Hematopoietic multipotent progenitor cell treated with erythropoietin and hydrocortisone succinate and interleukin-3 and kit ligand, for 15 days (in vitro differentiated cells): Measurements from ENCODE around the gene TAB2.

ENCODE experiments used
- DNase-seq: peaks from one replicate; pipeline ENCODE4 v3.0.0-alpha.2; 2015; ENCODE audit warnings: low spot score

TAB2 gene

DNA sequence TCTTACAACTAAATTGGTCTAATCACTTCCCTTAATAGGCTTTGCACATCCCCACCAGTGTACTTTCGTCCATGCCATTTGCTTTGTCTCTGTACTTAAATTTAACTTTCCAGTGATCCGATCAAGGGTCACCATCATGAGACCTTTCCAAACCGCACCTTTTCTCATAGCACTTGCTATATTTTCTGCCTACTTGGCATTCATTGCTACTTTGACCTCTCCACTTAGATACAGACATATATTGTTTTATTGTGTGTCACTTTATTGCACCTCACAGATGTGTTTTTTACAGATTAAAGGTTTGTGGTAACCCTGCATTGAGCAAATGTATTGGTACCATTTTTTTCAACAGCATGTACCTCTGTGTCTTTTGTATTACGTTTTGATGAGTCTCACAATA, 97.3 kb downstream of the TAB2 start:
- DNase-seq, result no peak

DNA sequence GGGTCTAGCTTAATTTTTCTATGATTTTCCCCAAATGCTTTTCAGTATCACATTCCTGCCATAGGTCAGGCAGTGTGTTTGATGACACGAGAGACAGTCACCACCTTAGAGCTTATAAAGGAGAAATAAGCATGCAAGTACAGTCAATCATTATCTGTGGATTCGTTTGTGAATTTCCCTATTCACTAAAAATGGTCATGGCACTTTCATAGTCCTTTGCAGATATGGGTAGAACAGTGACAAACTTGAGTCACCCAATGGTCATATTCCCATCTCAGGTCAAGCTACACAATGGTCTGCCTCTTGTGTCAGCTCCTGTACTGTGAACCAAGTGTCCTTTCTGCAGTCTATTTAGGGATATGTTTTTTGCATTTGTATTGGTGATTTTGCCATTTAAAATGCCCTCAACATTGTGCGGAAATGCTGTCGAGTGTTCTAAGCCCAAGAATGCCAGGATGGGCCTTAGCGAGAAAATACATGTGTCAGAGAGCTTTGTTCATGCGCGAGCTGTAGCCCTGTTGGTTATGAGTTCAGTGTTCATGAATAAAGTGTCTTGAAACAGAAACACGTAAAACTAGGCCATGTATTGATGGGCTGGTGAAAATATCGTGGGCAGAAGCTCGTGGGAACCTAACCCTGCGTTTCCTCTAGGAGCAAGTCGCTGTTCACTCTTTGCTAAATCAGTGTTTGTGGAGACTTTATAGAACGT, 102.3 kb downstream of the TAB2 start:
- DNase-seq, result no peak

DNA sequence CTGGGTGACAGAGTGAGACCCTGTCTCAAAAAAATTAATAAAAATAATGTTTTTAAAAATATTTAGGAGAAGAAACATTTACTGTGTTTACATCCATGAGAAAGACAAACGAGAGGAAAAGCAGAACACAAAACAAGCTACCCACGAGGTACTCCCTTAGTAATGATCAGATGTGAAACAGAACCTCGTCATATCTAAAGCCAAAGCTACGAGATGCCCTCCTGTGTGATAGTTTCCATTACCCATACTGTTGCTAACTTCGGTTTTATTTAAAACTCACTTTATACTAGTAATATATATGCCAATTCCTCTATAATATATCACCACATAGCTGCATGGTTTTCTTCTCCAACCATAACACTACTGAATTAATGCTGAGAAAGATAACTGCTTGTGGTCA, 103.6 kb downstream of the TAB2 start:
- no peak for DNase-seq

DNA sequence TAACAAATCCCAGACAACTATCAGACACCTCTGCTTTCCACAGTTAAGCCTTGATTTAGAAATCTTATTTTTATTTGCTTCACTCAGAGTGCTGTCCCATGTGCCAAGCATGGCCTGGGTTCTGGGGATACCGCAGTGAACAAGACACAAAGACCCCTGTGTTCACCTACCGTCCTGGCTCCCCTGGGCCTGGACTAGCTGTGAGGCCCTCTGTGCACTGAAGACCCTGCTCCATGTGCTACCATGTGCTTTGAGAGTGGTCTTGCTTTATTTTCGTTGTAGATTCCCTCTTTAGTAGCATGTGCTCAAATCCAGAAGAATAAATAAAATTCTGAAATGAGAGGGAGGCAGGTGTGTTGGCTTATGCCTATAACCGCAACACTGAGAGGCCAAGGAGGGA, 105.1 kb downstream of the TAB2 start:
- DNase-seq, result no peak

DNA sequence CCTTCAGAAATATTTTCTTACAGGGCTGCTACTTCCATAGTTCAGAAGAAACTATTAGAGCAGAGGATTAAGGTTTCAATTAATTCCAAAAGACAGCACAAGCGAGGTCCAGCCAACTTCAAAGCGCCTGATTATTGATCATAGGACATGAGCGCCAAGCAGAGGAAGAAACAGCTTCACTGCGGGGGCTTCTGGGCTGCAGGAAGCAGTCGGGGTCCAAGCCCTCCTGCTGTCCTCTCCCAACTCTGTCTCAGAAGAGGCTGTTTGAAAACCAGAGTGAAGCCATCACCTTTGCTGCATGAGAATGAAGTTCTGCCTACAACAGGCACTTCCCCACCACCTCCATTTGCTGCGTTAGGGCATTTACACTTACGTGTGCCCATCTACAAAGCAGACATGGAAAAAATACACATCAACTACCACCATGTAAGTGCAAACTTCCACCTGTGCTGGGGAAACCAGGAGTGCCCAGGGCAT, 106.5 kb downstream of the TAB2 start:
- DNase-seq, result no peak

DNA sequence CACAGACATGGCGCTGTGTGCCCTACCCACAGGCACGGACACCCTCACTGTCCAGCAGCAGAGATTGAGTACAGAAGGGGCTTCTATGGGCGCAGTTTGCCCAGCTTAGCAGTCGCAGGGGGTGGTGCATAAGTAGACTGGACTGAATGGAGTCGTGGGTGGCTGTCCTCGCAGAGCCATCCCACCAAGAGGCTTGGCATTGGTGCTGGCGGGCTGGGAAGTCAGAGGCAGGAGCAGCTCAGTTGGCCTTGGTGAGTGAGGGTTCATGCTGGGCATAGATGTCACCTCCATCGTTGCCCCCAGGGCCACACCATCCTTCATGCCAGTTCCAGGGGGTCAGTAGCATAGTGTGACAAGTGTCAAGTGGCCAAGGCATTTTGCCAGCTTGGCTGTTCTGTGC, 107.7 kb downstream of the TAB2 start:
- no peak for DNase-seq

DNA sequence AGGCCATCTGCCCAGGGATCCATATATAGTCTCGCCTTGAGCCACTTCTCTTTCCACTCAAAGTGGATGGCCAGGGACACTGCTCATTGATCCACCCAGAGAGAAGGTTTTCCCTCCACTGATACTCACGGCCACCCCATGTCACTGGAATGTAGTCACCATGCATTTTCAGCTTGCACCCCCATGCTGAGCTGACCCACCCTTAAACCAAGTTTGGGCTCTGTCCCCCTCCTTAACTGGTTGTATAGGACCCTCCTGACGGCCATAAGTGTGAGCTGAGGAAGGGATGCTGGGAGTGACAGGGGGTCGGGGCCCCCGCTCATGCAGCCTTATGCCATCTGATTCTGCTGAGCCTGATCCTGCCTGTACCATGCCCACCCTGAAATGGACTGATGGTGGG, 108.2 kb downstream of the TAB2 start:
- no peak for DNase-seq

DNA sequence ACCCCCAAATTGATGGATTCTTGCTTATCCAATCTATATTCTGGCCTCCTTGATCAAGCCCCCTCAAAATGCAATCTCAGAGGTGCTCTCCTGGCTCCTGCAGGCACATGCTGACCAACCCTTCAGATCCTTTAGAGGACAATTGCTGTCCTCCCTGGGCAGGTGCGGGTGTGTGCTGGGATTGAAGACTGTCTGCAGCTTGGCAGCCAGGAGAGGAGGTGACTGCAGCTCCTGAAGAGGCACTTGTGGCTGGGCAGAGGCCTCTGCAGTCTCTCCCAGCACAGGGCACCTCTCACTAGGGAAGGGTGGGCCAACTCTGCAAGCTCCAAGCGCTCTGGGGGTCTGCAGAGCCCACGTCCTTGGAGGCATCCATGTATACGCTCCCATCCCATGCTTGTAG, 111.1 kb downstream of the TAB2 start:
- DNase-seq, result no peak

DNA sequence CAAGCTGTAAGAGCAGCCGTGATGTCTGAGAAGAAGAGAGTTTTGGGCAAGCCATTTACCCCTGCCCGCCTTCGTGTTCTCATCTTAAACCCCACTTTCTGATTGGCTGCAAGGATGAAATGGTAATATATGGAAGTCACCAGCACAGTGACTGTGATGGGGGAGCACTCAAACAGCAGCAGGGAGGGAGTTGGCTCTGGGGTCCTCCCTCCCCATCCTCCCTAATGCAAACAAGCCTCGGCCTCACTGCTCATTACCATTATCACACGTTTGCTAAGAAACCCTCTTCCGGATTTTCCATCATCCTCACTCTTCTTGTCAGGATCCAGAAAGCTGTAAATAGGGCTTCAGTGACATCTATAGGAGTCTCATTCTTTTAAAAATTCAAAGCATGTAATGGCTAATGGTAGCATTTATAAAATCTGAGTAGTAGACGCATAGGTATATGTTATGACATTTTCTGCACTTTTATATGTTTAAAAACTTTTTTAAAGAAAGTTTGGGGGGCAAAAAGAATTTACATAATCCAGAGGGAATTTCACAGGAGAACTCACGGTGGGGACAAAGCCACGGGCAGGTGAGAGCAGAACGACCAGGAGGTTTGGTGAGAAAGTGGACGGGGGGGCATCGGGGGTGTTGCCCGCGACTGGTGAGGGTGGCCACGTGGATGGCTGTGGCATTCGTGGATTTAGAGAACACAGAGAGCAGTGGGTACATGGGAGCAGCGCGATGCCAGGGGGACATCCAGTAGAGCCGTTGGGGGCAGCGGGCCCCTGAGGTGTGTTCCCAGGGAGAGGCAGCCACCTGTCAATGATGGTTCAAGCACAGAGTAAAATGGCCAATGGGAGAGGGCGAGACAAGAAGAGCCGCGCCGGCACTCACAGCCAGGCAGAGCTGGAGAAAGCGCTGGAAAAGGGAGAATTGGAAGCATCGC, 112.2 kb downstream of the TAB2 start:
- DNase-seq, result no peak

DNA sequence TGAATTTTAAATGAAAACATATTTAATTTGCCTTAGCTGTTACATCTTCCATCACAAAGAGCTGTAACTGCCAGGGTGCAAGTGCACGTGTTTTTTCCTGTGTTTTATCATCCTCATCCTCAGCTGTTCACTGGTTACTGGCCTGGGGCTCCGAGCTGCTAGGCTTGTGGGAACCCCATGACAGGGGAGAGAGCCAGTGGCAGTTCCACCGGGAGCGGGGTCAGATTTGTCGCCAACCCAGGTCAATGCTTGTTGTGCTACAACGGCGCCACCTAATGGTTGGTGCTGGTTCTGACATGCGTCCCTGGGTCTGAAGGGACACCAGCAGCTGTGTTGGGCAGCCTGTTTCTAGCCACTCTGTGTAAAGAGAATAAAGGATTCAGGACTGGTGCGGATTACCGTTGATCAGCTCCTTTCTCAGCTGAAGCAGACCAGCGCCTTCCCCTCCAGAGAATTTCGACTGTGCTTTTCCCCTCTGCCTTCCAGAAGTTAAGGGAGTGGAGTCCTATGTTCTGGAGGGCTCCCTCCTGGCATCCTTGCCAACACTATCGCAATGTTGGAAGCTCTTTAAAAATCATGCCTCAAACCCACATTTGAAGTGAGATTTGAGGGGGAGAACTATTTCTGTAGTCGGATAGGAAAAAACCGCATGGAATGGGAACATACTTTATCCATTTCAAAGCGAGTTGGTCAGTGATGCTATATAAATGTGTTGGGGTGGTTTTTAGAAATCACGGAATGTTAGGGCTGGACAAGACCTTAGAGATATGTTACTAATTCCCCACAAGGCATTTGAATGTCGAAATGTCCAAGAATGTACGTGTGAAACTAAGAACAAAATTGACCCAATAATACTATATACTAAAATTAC, 114.6 kb downstream of the TAB2 start:
- DNase-seq, result peak; percentile 83

DNA sequence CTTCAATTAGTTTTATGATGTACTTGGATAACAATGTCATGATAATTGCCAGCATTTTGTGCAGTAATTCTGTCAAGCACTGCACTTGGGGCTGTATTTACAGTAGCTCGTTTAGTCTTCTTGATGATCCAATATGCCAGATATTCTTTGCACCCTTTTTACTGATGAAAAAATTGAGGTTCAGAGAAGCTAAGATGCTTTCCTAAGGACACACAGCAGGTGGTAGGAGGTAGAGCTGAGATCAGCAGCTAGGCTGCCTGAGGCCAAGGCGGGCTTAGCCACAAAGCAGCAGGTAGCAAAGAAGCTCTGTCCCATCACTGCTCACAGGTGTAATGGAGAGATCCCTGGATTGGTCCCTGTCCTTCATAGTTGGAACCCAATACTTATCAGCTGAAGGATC, 115.9 kb downstream of the TAB2 start:
- DNase-seq, result no peak

DNA sequence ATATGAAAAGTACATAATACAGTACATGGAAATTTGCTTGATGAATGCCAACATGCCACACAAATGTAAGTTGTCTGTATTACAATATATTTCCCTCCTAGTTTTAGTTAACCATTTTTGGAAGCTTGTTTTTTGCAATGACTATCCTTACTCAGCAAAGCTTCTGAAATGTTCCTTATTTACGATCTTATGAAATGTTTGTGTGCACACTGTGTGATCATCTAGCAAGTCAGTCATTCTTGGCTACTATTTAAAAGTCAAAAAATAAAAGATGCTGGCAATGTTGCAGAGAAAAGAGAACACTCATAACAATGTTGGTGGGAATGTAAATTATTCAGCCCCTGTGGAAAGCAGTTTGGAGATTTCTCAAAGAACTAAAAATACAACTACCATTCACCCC, 116.4 kb downstream of the TAB2 start:
- DNase-seq, result no peak

DNA sequence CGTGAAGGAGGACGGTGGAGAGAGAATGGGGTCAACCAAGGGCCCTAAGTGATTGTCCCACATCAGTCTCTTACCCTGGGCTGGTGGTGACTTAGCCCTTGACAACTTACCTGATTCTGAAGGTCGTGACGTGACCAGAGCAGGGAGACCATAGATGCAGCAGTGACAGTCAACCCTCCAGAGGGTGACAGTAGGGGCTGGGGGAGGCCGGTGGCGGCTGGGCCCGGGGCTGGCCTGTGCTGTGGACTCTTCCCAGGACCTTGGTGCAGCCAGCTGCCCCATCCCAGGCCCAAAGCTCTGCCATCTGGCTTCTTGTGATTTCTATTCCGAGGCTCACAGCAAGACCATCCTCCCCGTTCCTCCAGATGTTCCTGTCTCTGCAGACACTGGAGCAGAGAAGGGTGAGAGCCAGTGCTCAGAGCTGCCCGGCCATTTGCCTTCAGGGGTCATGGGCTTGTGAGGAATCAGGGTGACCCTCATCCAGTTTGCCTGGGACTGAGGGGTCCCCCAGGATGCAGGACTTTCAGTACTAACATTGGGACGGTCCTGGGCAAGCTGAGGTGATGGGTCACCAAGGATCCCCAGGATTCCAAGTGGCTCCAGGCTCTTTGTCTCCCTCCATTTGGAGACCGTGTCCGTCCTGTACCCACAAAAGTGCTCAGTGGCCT, 118.5 kb downstream of the TAB2 start:
- DNase-seq, result no peak

DNA sequence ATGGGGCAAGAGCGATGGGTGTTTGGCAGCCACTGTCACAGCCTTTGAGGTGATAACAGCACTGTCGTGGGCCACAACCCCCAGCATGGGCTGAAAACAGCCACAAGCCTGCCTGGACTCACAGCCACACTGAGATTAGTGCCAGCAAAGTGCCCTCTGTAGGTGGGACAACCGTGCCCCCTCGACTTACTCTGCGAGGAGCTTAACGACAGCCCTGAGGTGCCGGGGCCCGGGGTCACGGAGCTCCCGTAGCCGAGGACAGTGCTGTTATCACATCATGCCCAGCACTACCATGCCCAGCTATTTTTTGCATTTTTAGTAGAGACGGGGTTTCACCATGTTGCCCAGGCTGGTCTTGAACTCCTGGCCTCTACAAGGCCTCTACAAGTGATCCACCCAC, 119.1 kb downstream of the TAB2 start:
- no peak for DNase-seq

DNA sequence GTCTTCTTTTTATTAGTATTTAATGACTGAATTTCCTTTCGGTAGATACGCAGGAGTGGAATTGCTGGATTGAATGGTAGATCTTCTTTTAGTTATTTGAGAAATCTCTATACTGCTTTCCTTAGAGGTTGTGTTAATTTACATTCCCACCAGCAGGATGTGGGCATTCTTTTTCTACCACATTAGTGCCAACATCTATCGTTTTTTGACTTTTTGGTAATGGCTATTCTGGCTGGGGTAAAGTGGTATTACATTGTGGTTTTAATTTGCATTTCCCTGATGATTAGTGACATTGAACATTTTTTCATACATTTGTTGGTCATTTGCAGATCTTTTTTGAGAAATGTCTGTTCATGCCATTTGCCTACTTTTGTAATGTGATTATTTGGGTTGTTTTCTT, 119.7 kb downstream of the TAB2 start:
- no peak for DNase-seq

DNA sequence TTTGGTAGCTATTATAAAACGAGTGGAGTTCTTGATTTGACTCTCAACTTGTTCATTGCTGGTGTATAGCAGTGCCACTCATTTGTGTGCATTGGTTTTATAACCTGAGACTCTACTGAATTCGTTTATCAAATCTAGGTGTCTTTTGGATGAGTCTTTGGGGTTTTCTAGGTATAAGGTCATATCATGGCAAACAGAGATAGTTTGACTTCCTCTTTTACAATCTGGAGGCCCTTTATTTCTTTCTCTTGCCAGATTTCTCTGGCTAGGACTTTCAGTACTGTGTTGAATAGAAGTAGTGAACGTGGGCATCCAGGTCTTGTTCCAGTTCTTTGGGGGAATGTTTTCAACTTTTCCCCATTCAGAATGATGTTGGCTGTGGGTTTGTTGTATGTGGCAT, 121.3 kb downstream of the TAB2 start:
- no peak for DNase-seq

DNA sequence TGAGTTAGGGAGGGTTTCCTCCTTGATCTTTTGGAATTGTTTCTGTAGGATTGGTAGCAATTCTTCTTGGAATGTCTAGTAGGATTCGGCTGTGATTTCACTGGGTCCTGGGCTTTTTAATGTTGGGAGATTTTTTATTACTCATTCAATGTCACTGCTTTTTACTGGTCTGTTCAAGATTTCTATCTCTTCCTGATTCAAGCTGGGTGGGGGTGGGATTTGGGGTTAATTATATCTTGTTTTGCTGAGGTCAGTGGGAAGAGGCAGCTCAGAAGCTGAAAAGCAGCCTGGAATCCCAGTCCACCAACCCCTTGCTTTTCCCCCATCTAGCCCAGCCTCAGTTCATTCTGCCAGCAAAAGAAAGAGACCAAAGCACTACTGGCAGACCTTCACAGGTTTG, 122.1 kb downstream of the TAB2 start:
- DNase-seq, result no peak

DNA sequence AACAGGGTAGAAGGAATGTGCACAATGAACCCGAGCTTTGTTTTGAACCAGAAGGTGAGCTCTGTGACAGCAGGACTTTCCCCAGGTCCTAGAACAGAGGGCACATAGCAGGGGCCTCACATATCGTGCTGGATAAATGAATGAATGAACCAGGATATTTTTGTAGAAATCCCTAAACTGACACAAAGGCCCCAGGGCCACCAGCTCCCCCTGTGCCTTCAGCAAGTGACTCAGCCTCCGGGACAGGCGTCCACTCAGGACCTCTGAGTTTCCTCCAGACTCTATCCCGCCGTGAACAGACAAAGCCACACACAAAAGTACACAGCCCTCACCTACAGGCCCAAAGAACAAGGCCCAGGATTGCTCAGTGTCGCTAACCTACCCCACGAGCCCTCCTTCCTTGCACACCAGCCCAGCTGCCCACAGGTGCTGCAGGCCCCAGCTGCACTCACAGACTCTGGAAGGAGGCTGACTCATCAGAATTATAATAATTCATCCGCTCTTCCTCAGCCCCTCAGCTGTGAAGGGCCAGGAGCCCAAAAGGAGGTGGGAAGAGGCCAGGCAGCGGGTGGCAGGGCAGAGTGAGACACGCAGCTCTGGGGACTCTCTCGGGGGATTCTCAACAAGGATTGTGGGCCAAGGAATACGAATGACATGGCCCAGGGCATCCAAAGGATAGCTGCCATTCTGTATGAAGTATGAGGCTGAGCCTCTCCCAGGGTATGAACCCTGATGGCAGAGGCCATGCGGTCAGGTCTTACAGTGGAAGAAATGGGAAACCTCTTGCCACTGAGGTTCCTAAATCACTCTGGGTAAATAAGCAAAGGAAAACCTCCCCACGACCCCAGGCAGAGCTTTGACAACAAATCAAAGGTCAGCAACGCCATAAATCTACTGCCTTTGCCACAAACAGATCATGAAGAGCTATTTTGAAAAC, 123.5 kb downstream of the TAB2 start:
- DNase-seq, result no peak

DNA sequence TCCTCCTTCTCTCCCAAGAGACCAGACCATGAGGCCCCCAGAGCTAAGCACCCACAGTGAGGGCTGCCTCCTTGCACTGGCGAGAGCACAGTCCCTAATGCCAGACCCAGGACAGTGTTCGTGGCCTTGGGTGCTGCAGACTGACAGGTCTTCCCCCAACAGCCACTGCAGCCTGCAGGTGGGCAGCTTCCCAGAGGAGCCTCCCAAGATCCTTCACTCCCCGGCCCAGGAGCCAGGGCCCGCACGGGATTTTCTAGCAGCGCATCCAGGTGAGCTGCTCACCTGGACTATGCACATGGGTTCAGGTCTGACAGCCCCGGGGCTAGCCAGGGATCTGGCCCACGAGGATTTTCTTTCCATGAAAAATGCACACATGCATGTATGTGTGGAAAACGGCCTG, 124.2 kb downstream of the TAB2 start:
- no peak for DNase-seq

DNA sequence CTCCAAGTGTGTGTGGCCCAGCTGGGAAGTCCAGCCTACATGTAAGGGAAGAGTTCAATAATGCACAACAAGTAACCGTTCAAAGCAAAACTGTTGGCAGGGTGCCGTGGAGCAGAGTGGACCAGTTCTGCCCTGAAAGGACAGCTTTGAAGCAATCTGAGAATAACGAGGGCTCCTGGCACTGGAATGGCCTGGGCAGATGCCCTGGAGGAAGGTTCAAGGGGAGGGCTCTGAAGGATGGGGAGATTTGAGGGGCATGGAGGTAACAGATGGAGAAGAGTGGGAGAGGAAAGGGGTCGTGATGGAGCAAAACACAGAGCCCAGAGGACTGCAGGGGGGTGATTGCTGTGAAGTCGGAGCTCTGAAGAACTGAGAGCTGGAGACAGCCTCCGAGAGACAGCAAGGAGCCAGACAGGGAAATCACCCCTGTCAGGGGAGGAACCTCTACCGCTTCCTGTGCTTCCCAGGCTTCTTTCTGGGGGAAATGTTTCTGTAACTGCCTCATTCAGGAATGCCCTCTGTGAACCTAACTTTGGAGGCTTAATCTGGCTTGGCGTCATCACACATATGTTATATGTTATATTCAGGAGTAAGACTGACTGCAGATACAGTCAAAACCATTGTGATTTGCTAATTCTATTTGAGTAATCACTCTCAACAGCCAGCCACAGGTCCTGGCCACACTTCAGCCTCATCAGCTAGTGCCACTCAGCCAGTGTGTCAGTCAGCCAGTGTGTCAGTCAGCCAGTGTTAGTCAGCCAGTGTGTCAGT, 126.1 kb downstream of the TAB2 start:
- no peak for DNase-seq
